IMR-90 (cell line): ENCODE measurements around the gene TBC1D22A. TPM values are rescaled to one million over a fixed set of nuclear protein-coding genes. Genes with fewer than 3 reads are reported as not detected.

Source experiments
- ATAC-seq: fragments of 200-7000 bp; cut with Tn5 transposase; 2 replicates; pipeline ENCODE4 v1.9.1; 2020; ENCODE audit warnings: low read depth, mild to moderate bottlenecking, moderate library complexity
- BruUV-seq: library from RNA; stranded (reverse); fragments of 400-500 nt; replicated peaks from 2 replicates; lab custom pipeline; 2021; lab: Mats Ljungman, UMichigan
- CTCF ChIA-PET: fragments of 300-600 bp; formaldehyde crosslinking; extraction: SDS; loops from one replicate; lab custom pipeline; 2021; ENCODE audit warnings: antibody characterized with exemption; lab: Yijun Ruan, JAX
- POLR2A ChIA-PET: fragments of 300-600 bp; sonication (Branson Sonifier 250); formaldehyde crosslinking; loops from one replicate; lab custom pipeline; 2022; ENCODE audit warnings: antibody characterized with exemption; ENCODE audit not compliant: unreplicated experiment; lab: Charles Lee
- DNase-seq: peaks from one replicate; pipeline ENCODE4 v3.0.0; 2013
- H2AFZ ChIP-seq: replicated peaks from 2 replicates; pipeline ENCODE3; 2013; ENCODE audit warnings: low read length, mild to moderate bottlenecking; ENCODE audit not compliant: poor library complexity
- H2AK5ac ChIP-seq: 2 replicates; pipeline ENCODE4 v1.6.1; 2013; ENCODE audit warnings: low read depth, low read length, inconsistent platforms
- H2AK9ac ChIP-seq: replicated peaks from 2 replicates; pipeline ENCODE3; 2013; ENCODE audit warnings: mild to moderate bottlenecking, low read depth, low read length, moderate library complexity; ENCODE audit not compliant: poor library complexity
- H2BK120ac ChIP-seq: 2 replicates; pipeline ENCODE4 v1.6.1; 2013; ENCODE audit warnings: low read depth, low read length, inconsistent platforms
- H2BK15ac ChIP-seq: 3 replicates; pipeline ENCODE4 v1.6.1; 2013; ENCODE audit warnings: low read depth, low read length, inconsistent platforms
- H2BK20ac ChIP-seq: 2 replicates; pipeline ENCODE4 v1.6.1; 2013; ENCODE audit warnings: low read depth, mild to moderate bottlenecking, inconsistent platforms, low read length, moderate library complexity
- H2BK5ac ChIP-seq: 2 replicates; pipeline ENCODE4 v1.6.1; 2013; ENCODE audit warnings: mild to moderate bottlenecking, low read depth, low read length, inconsistent platforms; ENCODE audit not compliant: poor library complexity, severe bottlenecking
- H3K14ac ChIP-seq: replicated peaks from 2 replicates; pipeline ENCODE4 v1.6.1; 2013; ENCODE audit warnings: low read depth, low read length, inconsistent platforms
- H3K18ac ChIP-seq: 2 replicates; pipeline ENCODE4 v1.6.1; 2013; ENCODE audit warnings: low read depth, low read length, control low read depth
- H3K23ac ChIP-seq: 2 replicates; pipeline ENCODE4 v1.6.1; 2013; ENCODE audit warnings: low read depth, low read length, inconsistent platforms
- H3K27ac ChIP-seq: 2 replicates; pipeline ENCODE4 v1.5.1; 2013; ENCODE audit warnings: mild to moderate bottlenecking, control low read depth, low read length; ENCODE audit not compliant: insufficient read depth
- H3K27me3 ChIP-seq: 2 replicates; pipeline ENCODE4 v1.6.1; 2013; ENCODE audit warnings: low read length; ENCODE audit not compliant: control insufficient read depth, insufficient read depth
- H3K36me3 ChIP-seq: 2 replicates; pipeline ENCODE4 v1.6.1; 2013; ENCODE audit warnings: low read length, mixed read lengths; ENCODE audit not compliant: control insufficient read depth, insufficient read depth
- H3K4ac ChIP-seq: 2 replicates; pipeline ENCODE4 v1.6.1; 2013; ENCODE audit warnings: low read depth, low read length, inconsistent platforms
- H3K4me1 ChIP-seq: 2 replicates; pipeline ENCODE4 v1.6.1; 2013; ENCODE audit warnings: low read length, mixed read lengths; ENCODE audit not compliant: control insufficient read depth, insufficient read depth
- H3K4me2 ChIP-seq: 2 replicates; pipeline ENCODE4 v1.6.1; 2013; ENCODE audit warnings: low read depth, mild to moderate bottlenecking, control low read depth, low read length, moderate library complexity
- H3K4me3 ChIP-seq: 2 replicates; pipeline ENCODE4 v1.5.1; 2013; ENCODE audit warnings: low read depth, mild to moderate bottlenecking, control low read depth, low read length, moderate library complexity; ENCODE audit not compliant: insufficient read depth
- H3K56ac ChIP-seq: 2 replicates; pipeline ENCODE4 v1.6.1; 2013; ENCODE audit warnings: low read length, inconsistent platforms; ENCODE audit not compliant: insufficient read depth; ENCODE audit errors: extremely low read depth
- H3K79me1 ChIP-seq, 2 experiments: 2 replicates each; pipeline ENCODE4 v1.6.1; 2013; ENCODE audit warnings: low read length in 2 of 2, inconsistent platforms in 1 of 2, low read depth in 1 of 2
- H3K9ac ChIP-seq: 2 replicates; pipeline ENCODE4 v1.6.1; 2013; ENCODE audit warnings: low read depth, low read length, control low read depth
- H3K9me1 ChIP-seq: 2 replicates; pipeline ENCODE4 v1.6.1; 2013; ENCODE audit warnings: low read length, inconsistent platforms; ENCODE audit not compliant: insufficient read depth
- H3K9me3 ChIP-seq: 2 replicates; pipeline ENCODE4 v1.6.1; 2013; ENCODE audit warnings: low read length; ENCODE audit not compliant: control insufficient read depth, insufficient read depth
- H4K20me1 ChIP-seq: 2 replicates; pipeline ENCODE4 v1.6.1; 2013; ENCODE audit warnings: low read length, inconsistent platforms; ENCODE audit not compliant: insufficient read depth
- H4K5ac ChIP-seq: 2 replicates; pipeline ENCODE4 v1.6.1; 2013; ENCODE audit warnings: mild to moderate bottlenecking, low read depth, low read length, control low read depth
- H4K8ac ChIP-seq, 2 experiments: 2 replicates each; pipeline ENCODE4 v1.6.1; 2013; ENCODE audit warnings: low read depth in 2 of 2, low read length in 2 of 2, control low read depth in 1 of 2, inconsistent platforms in 1 of 2
- H4K91ac ChIP-seq: 2 replicates; pipeline ENCODE4 v1.6.1; 2013; ENCODE audit warnings: low read depth, low read length, inconsistent platforms; ENCODE audit not compliant: insufficient read depth
- BHLHE40 ChIP-seq: fragments of 150-350 bp; IDR thresholded peaks from 2 replicates; pipeline ENCODE4 v1.6.1; 2016; ENCODE audit warnings: mild to moderate bottlenecking, low read depth, low read length
- CEBPB ChIP-seq: IDR thresholded peaks from 2 replicates; pipeline ENCODE4 v1.6.1; 2012; ENCODE audit warnings: low read depth, low read length, improper control_type of control experiment
- CHD1 ChIP-seq: IDR thresholded peaks from 2 replicates; pipeline ENCODE4 v1.6.1; 2012; ENCODE audit warnings: low read depth, low read length, improper control_type of control experiment
- CTCF ChIP-seq: conservative IDR thresholded peaks from 2 replicates; pipeline ENCODE4 v1.5.1; 2012; ENCODE audit warnings: mild to moderate bottlenecking, low read depth, low read length, improper control_type of control experiment
- ELK1 ChIP-seq: fragments of 150-350 bp; IDR thresholded peaks from 2 replicates; pipeline ENCODE4 v1.6.1; 2016; ENCODE audit warnings: low read depth, mild to moderate bottlenecking, low read length, moderate library complexity, borderline replicate concordance
- FOS ChIP-seq: fragments of 150-350 bp; IDR thresholded peaks from 2 replicates; pipeline ENCODE4 v1.6.1; 2016; ENCODE audit warnings: low read depth, low read length
- MAFK ChIP-seq: IDR thresholded peaks from 2 replicates; pipeline ENCODE4 v1.6.1; 2012; ENCODE audit warnings: low read depth, low read length, improper control_type of control experiment
- MAZ ChIP-seq: IDR thresholded peaks from 2 replicates; pipeline ENCODE4 v1.6.1; 2012; ENCODE audit warnings: low read depth, mild to moderate bottlenecking, low read length, improper control_type of control experiment, moderate library complexity, borderline replicate concordance
- MXI1 ChIP-seq: IDR thresholded peaks from 2 replicates; pipeline ENCODE4 v1.6.1; 2012; ENCODE audit warnings: low read depth, mild to moderate bottlenecking, low read length, moderate library complexity, borderline replicate concordance
- NFE2L2 ChIP-seq: fragments of 150-350 bp; IDR thresholded peaks from 2 replicates; pipeline ENCODE4 v1.6.1; 2016; ENCODE audit warnings: low read depth, mild to moderate bottlenecking, low read length
- POLR2A ChIP-seq: IDR thresholded peaks from 2 replicates; pipeline ENCODE4 v1.6.1; 2012; ENCODE audit warnings: mild to moderate bottlenecking, low read depth, low read length
- RAD21 ChIP-seq: IDR thresholded peaks from 2 replicates; pipeline ENCODE4 v1.6.1; 2012; ENCODE audit warnings: low read length, improper control_type of control experiment
- RCOR1 ChIP-seq: IDR thresholded peaks from 2 replicates; pipeline ENCODE4 v1.6.1; 2012; ENCODE audit warnings: mild to moderate bottlenecking, low read length, improper control_type of control experiment; ENCODE audit not compliant: insufficient replicate concordance
- SMC3 ChIP-seq: fragments of 150-350 bp; IDR thresholded peaks from 2 replicates; pipeline ENCODE4 v1.6.1; 2016; ENCODE audit warnings: low read depth, mild to moderate bottlenecking, antibody characterized with exemption, low read length, moderate library complexity
- USF2 ChIP-seq: fragments of 150-350 bp; IDR thresholded peaks from 2 replicates; pipeline ENCODE4 v1.6.1; 2017; ENCODE audit warnings: mild to moderate bottlenecking, antibody characterized with exemption, low read length, low read depth
- WGBS, 2 experiments: methylation state at CpG; one replicate each; pipeline versions ENCODE4 v1.1.5 to v1.1.7; 2013; ENCODE audit warnings: missing lambda C conversion rate in 2 of 2; ENCODE audit not compliant: insufficient read length in 1 of 2; ENCODE audit errors: extremely low coverage in 2 of 2; 5-methylcytosine and 5-hydroxymethylcytosine counted together
- dilution Hi-C: fragments of 300-500 bp; cut with HindIII; formaldehyde crosslinking; loops from one replicate; pipeline ENCODE4 v1.14.3; 2018; ENCODE audit warnings: low sequenced_read_pairs; ENCODE audit not compliant: unreplicated experiment
- in situ Hi-C: fragments of 300-500 bp; cut with MboI; formaldehyde crosslinking; loops from 3 replicates; pipeline ENCODE4 v1.14.3; 2019; ENCODE audit warnings: low sequenced_read_pairs, inconsistent platforms, mixed read lengths
- intact Hi-C: fragments of 100-400 bp; cut with micrococcal nuclease; formaldehyde crosslinking; loops from 2 replicates; pipeline ENCODE4 v1.10.0; 2022
- polyA plus RNA-seq, 3 experiments: library from polyadenylated mRNA; depleted of rRNA; stranded (reverse); fragments of >200 nt; gene quantifications; 2 replicates each; pipeline ENCODE4 v1.2.3, GENCODE V29; 2012; ENCODE audit warnings: low replicate concordance in 1 of 3
- total RNA-seq: library from RNA; depleted of rRNA; stranded (reverse); fragments of >200 nt; gene quantifications from 2 replicates; pipeline ENCODE4 v1.2.3, GENCODE V29; 2012

The TBC1D22A gene
- total and polyA plus RNA-seq, 2 of the 4 experiments (the other 2 are of a cell fraction): 9.0 to 16.7 TPM

- Histone ChIP-seq H2BK15ac (no peak overlapping the region), H3K4me3 (no peak overlapping the region), H3K4me1 (no peaks in the 10 kb centered on the region), H3K4me2 (no peak overlapping the region), H3K27me3 (no peaks in the 10 kb centered on the region), H2AK9ac (no peak overlapping the region), H3K36me3 (peaks cover 2% of the 10 kb centered on the region; the same call in 1 of the 2 replicates), H3K27ac (no peak overlapping the region), H4K8ac (no peak overlapping the region), H2AFZ (no peak overlapping the region), H4K20me1 (no peaks in the 10 kb centered on the region; the same call in 1 of the 2 replicates), H3K14ac (no peak overlapping the region), H3K79me1 (no peaks in the 10 kb centered on the region), H3K18ac (no peak overlapping the region), H3K56ac (no peak overlapping the region), H3K9ac (no peak overlapping the region), H4K5ac (no peak overlapping the region), H2BK120ac (no peak overlapping the region), H3K9me1 (no peaks in the 10 kb centered on the region), H2AK5ac (no peak overlapping the region), H3K23ac (no peak overlapping the region), H4K91ac (no peak overlapping the region), H2BK20ac (no peak overlapping the region), H3K4ac (no peak overlapping the region), H2BK5ac (no peak overlapping the region), H3K9me3 (no peaks in the 10 kb centered on the region)
- 94% methylated on average over 9 of the region's 21 CpGs; no CpG with 5 or more reads in 1 of the 2 experiments for WGBS, 2 experiments
- no peak for DNase-seq
- dilution Hi-C loops: no loop called here
- POLR2A ChIA-PET: interaction anchor here (0.7 kb wide), 1 partner anchor 15 kb away, joined by 3 read pairs; no protein-coding TSS in a partner anchor
- in situ Hi-C loops: no loop called here
- TF ChIP-seq SMC3 (no peak), BHLHE40 (no peak), USF2 (no peak), POLR2A (no peak), CTCF (no peak), NFE2L2 (no peak), CHD1 (no peak), ELK1 (no peak), RAD21 (no peak), MXI1 (no peak), FOS (no peak), MAZ (no peak), RCOR1 (no peak), CEBPB (no peak), MAFK (no peak)
- BruUV-seq: no TSS peak
- intact Hi-C loops: no loop called here
- CTCF ChIA-PET: no interaction called here
- no peak for ATAC-seq
Measured at GRCh38 chr22:47131632-47132427, 369.4 kb downstream of the TBC1D22A start.
